Brain microvascular endothelial cell (primary cell): Measurements from ENCODE around the gene CAPN8.
A peak's percentile ranks its signal among the peaks of the same experiment; 100 is the strongest.

Experiments used
- DNase-seq: peaks from one replicate; pipeline ENCODE4 v3.0.0-alpha.2; 2020
- H3K27ac ChIP-seq: fragments of 250-450 bp; sonication (Bioruptor Pico); 2 replicates; pipeline ENCODE4 v1.5.1; 2020; ENCODE audit warnings: mild to moderate bottlenecking, moderate library complexity
- H3K27me3 ChIP-seq: fragments of 250-450 bp; sonication (Bioruptor Pico); replicated peaks from 2 replicates; pipeline ENCODE4 v1.5.1; 2020; ENCODE audit warnings: mild to moderate bottlenecking
- H3K36me3 ChIP-seq: fragments of 250-450 bp; sonication (Bioruptor Pico); replicated peaks from 2 replicates; pipeline ENCODE4 v1.5.1; 2020; ENCODE audit warnings: mild to moderate bottlenecking
- H3K4me3 ChIP-seq: 2 replicates; pipeline ENCODE4 v1.5.1; 2011; ENCODE audit warnings: low read depth, mild to moderate bottlenecking, control low read depth, low read length, moderate library complexity
- in situ Hi-C: cut with HindIII; loops from 2 replicates; pipeline ENCODE4 v1.10.0; 2017; ENCODE audit warnings: low sequenced_read_pairs, low pct_ligation_motif_present
- TF ChIP-seq, protein P1 (sequence below): IDR thresholded peaks from 2 replicates; pipeline ENCODE4 v1.5.1; 2011; ENCODE audit warnings: low read depth, mild to moderate bottlenecking, moderate library complexity, low read length, control low read depth, inconsistent platforms; ENCODE audit errors: missing control alignments

CAPN8 gene

DNA sequence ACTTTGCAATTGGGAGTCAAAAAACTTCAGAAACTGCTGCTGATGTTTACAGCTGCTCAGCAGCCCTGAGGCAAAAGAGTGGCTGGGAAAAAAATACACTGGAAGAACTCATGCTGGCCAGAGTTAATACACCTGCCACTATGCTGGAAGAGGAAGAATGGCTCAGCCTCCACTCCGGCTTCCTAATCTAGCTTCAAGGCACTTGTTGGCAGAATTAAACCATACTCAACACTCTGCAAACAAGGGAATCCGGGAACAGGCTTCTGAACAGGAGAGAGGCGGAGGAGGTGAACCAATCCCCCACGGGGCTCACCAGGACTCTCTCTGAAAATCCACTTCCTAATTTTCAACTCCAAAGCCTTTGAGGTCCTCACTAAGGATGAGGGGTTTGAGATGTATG is 152.2 kb downstream of the CAPN8 start:
- Histone ChIP-seq H3K4me3 (no peak overlapping the region), H3K27me3 (no peaks in the 10 kb centered on the region), H3K36me3 (no peaks in the 10 kb centered on the region), H3K27ac (no peak overlapping the region)
- no peak for DNase-seq
- TF ChIP-seq, protein P1, sequence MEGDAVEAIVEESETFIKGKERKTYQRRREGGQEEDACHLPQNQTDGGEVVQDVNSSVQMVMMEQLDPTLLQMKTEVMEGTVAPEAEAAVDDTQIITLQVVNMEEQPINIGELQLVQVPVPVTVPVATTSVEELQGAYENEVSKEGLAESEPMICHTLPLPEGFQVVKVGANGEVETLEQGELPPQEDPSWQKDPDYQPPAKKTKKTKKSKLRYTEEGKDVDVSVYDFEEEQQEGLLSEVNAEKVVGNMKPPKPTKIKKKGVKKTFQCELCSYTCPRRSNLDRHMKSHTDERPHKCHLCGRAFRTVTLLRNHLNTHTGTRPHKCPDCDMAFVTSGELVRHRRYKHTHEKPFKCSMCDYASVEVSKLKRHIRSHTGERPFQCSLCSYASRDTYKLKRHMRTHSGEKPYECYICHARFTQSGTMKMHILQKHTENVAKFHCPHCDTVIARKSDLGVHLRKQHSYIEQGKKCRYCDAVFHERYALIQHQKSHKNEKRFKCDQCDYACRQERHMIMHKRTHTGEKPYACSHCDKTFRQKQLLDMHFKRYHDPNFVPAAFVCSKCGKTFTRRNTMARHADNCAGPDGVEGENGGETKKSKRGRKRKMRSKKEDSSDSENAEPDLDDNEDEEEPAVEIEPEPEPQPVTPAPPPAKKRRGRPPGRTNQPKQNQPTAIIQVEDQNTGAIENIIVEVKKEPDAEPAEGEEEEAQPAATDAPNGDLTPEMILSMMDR, result no peak
- in situ Hi-C loops, result no loop called here

DNA sequence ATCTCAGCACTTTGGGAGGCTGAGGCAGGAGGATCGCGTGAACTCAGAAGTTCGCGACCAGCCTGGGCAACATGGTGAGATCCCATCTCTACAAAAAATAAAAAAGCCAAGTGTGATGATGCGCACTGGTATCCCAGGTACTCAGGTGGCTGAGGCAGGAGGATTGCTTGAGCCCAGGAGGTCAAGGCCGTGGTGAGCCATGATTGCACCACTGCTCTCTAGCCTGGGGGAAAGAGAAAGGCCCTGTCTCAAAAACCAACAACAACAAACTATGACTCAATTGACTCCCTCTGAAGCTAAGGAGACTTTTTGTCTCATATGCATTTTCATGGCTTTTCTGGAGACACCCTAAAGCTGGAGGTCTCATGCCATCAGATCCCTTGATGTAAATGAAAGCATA is 153.4 kb downstream of the CAPN8 start:
- Histone ChIP-seq H3K4me3 (no peak overlapping the region), H3K27ac (no peak overlapping the region), H3K36me3 (no peaks in the 10 kb centered on the region), H3K27me3 (no peaks in the 10 kb centered on the region)
- in situ Hi-C loops, result no loop called here
- TF ChIP-seq, protein P1, result no peak
- DNase-seq, result no peak

DNA sequence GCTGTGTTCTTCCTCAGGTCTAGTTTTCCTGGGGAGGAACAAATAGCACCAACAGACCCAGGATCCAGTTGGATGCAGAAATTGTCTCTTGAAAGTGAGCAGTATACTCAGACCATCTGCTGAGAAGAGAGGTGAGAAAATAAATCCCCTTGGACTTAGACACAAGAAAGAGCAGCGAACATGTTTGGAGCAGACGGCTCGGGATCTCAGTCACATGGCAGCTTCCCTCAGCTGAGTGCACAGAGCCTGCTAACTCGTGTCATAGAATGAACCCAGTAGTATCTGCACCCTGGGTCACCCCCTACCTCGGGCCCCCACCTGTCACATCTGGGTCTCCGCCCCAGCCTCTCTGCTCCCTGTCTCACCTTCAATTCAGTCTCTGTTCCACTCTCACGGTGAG is 156.7 kb downstream of the CAPN8 start:
- Histone ChIP-seq H3K27ac (no peak overlapping the region), H3K36me3 (no peaks in the 10 kb centered on the region), H3K4me3 (no peak overlapping the region), H3K27me3 (no peaks in the 10 kb centered on the region)
- in situ Hi-C loops, result no loop called here
- TF ChIP-seq, protein P1, result no peak
- DNase-seq, result no peak

DNA sequence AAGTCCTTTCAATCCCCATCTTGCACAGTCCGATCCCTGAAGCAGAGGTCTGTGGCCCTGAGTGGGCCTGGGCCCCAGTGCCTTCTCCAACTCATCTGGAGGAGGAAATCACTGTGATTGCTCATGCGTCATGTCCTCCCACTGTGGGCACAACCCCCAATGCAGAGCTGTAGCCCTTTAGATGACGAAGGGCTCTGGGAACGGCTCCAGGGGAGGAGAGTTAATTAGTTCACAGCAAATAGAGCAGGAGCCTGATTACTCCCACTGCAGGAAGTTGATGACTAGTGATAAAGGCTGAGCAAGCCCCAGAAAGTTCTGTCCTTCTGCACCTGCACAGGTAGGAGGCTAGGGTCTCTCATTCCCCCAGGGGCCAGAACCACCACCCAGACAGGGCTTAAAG is 160.8 kb downstream of the CAPN8 start:
- TF ChIP-seq, protein P1, result no peak
- no peak overlapping the region for H3K27ac ChIP-seq
- H3K36me3 ChIP-seq, result no peaks in the 10 kb centered on the region
- in situ Hi-C loops, result no loop called here
- H3K4me3 ChIP-seq, result no peak overlapping the region
- peak; percentile 20 for DNase-seq
- no peaks in the 10 kb centered on the region for H3K27me3 ChIP-seq

DNA sequence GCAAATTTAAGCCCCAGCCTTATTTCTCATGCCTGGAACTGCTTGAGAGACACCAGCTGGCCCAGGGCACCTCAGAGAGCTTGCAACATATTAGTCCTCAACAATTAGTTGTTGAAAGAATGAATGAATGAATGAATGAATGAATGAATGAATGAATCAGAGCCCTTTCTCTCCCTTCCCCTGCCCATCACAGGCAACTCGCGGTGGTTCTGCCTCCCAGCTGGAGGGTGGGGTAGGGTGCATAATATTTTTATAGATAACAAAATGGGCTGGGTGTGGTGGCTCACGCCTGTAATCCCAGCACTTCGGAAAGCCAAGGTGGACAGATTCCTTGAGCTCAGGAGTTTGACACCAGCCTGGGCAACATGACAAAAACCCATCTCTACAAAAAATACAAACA is 162.2 kb downstream of the CAPN8 start:
- Histone ChIP-seq H3K36me3 (no peaks in the 10 kb centered on the region), H3K27ac (no peak overlapping the region), H3K4me3 (no peak overlapping the region), H3K27me3 (no peaks in the 10 kb centered on the region)
- in situ Hi-C loops, result no loop called here
- no peak for DNase-seq
- TF ChIP-seq, protein P1, result no peak
